Muscle of arm (tissue), 14 donors: ENCODE results near the gene DARS1. TPM values are rescaled to one million over a fixed set of nuclear protein-coding genes. Genes with fewer than 3 reads are reported as not detected.
A peak's percentile ranks its signal among the peaks of the same experiment; 100 is the strongest.

Source experiments
- DNase-seq: peaks from one replicate; pipeline ENCODE4 v3.0.0-alpha.2; 2013
- long read RNA-seq, 11 donors: transcript quantifications; one replicate each; lab custom pipeline, GENCODE V29; 2026
- polyA plus RNA-seq, 12 donors: library from polyadenylated mRNA; unstranded; fragments of 120-200 nt; gene quantifications; one replicate each; pipeline ENCODE4 v1.2.1, GENCODE V29; 2013; ENCODE audit not compliant: insufficient read length in 12 of 12

The DARS1 gene
- polyA plus RNA-seq: 100 to 1,000 TPM in 8 of 12 donors, 10 to 100 TPM in 4; 72.8 to 942 (median 104) TPM
- long read RNA-seq, donor 1, transcript DARS-209 (3 exons, 892 nt): minor isoform, 9 of 41 reads
- long read RNA-seq, donor 1, transcript DARS-201 (16 exons, 2,361 nt): major isoform, 21 of 41 reads
- long read RNA-seq, donor 1, partial matches to known transcripts: 8 of 41 reads
- long read RNA-seq, donor 1, other reads (novel, unspliced or antisense): 0 of 41 reads
- long read RNA-seq, donor 2, transcript DARS-201 (16 exons, 2,361 nt): major isoform, 37 of 45 reads
- long read RNA-seq, donor 2, partial matches to known transcripts: 7 of 45 reads
- long read RNA-seq, donor 2, other reads (novel, unspliced or antisense): 0 of 45 reads
- long read RNA-seq, donor 3, transcript DARS-201 (16 exons, 2,361 nt): major isoform, 18 of 22 reads
- long read RNA-seq, donor 3, partial matches to known transcripts: 0 of 22 reads
- long read RNA-seq, donor 3, other reads (novel, unspliced or antisense): 0 of 22 reads
- long read RNA-seq, donor 4, transcript DARS-201 (16 exons, 2,361 nt): major isoform, 10 of 11 reads
- long read RNA-seq, donor 4, partial matches to known transcripts: 0 of 11 reads
- long read RNA-seq, donor 4, other reads (novel, unspliced or antisense): 0 of 11 reads
- long read RNA-seq, donor 5, transcript DARS-201 (16 exons, 2,361 nt): major isoform, 62 of 75 reads
- long read RNA-seq, donor 5, partial matches to known transcripts: 8 of 75 reads
- long read RNA-seq, donor 5, other reads (novel, unspliced or antisense): 0 of 75 reads
- long read RNA-seq, donor 6, transcript DARS-201 (16 exons, 2,361 nt): major isoform, 17 of 19 reads
- long read RNA-seq, donor 6, partial matches to known transcripts: 0 of 19 reads
- long read RNA-seq, donor 6, other reads (novel, unspliced or antisense): 0 of 19 reads
- long read RNA-seq, donor 7, transcript DARS-201 (16 exons, 2,361 nt): major isoform, 16 of 19 reads
- long read RNA-seq, donor 7, partial matches to known transcripts: 0 of 19 reads
- long read RNA-seq, donor 7, other reads (novel, unspliced or antisense): 0 of 19 reads
- long read RNA-seq, donor 8, transcript DARS-201 (16 exons, 2,361 nt): major isoform, 40 of 51 reads
- long read RNA-seq, donor 8, partial matches to known transcripts: 5 of 51 reads
- long read RNA-seq, donor 8, other reads (novel, unspliced or antisense): 0 of 51 reads
- long read RNA-seq, donor 9, transcript DARS-201 (16 exons, 2,361 nt): major isoform, 22 of 25 reads
- long read RNA-seq, donor 9, partial matches to known transcripts: 0 of 25 reads
- long read RNA-seq, donor 9, other reads (novel, unspliced or antisense): 0 of 25 reads
- long read RNA-seq, donor 10, transcript DARS-201 (16 exons, 2,361 nt): major isoform, 39 of 43 reads
- long read RNA-seq, donor 10, partial matches to known transcripts: 0 of 43 reads
- long read RNA-seq, donor 10, other reads (novel, unspliced or antisense): 0 of 43 reads
- long read RNA-seq, donor 11, transcript DARS-201 (16 exons, 2,361 nt): major isoform, 48 of 53 reads
- long read RNA-seq, donor 11, partial matches to known transcripts: 0 of 53 reads
- long read RNA-seq, donor 11, other reads (novel, unspliced or antisense): 0 of 53 reads

GRCh38 chr2:135985018-135985825 is at the start of gene DARS1:
Gene DARS1 (minus strand): TSS chr2:135985626. CDS start chr2:135985468, 158 bp downstream.
- peak; percentile 97 for DNase-seq

- no peak for DNase-seq
Measured at GRCh38 chr2:136034629-136035028, 49.2 kb upstream of the DARS1 start.

- DNase-seq: no peak
Measured at GRCh38 chr2:136032817-136033535, 47.5 kb upstream of the DARS1 start.

- DNase-seq: no peak
Measured at GRCh38 chr2:136032192-136032591, 46.8 kb upstream of the DARS1 start.

GRCh38 chr2:136031711-136032110 is 46.3 kb upstream of the DARS1 start:
- no peak for DNase-seq

GRCh38 chr2:136030406-136030805 is 45.0 kb upstream of the DARS1 start:
- no peak for DNase-seq

- DNase-seq: no peak
Measured at GRCh38 chr2:136029149-136029548, 43.7 kb upstream of the DARS1 start.

- DNase-seq: no peak
Measured at GRCh38 chr2:136028001-136028400, 42.6 kb upstream of the DARS1 start.

- DNase-seq: no peak
Measured at GRCh38 chr2:136027112-136027511, 41.7 kb upstream of the DARS1 start.

- DNase-seq: peak; percentile 59
Measured at GRCh38 chr2:136025057-136025973, 39.9 kb upstream of the DARS1 start.

GRCh38 chr2:136024616-136025015 is 39.2 kb upstream of the DARS1 start:
- no peak for DNase-seq

- DNase-seq: no peak
Measured at GRCh38 chr2:136024185-136024584, 38.8 kb upstream of the DARS1 start.

- DNase-seq: no peak
Measured at GRCh38 chr2:136023416-136023815, 38.0 kb upstream of the DARS1 start.

GRCh38 chr2:136022396-136023146 is 37.1 kb upstream of the DARS1 start:
- DNase-seq: no peak

- DNase-seq: no peak
Measured at GRCh38 chr2:136021976-136022375, 36.5 kb upstream of the DARS1 start.

GRCh38 chr2:136021406-136021805 is 36.0 kb upstream of the DARS1 start:
- DNase-seq: no peak

- DNase-seq: no peak
Measured at GRCh38 chr2:136020831-136021230, 35.4 kb upstream of the DARS1 start.

GRCh38 chr2:136019825-136020224 is 34.4 kb upstream of the DARS1 start:
- no peak for DNase-seq
